HG03469 (cell line): ENCODE data around the gene ZNF326.
"Not testable (repeated sequence)": the region's sequence is repeated elsewhere in the genome, so short reads cannot be mapped to it uniquely, and the experiment has no call there.

Experiments
- ATAC-seq: cut with Tn5 transposase; IDR thresholded peaks from one replicate; pipeline ENCODE4 v1.9.1; 2021; ENCODE audit warnings: mild to moderate bottlenecking, moderate library complexity, moderate number of reproducible peaks; ENCODE audit not compliant: unreplicated experiment

Gene ZNF326

DNA sequence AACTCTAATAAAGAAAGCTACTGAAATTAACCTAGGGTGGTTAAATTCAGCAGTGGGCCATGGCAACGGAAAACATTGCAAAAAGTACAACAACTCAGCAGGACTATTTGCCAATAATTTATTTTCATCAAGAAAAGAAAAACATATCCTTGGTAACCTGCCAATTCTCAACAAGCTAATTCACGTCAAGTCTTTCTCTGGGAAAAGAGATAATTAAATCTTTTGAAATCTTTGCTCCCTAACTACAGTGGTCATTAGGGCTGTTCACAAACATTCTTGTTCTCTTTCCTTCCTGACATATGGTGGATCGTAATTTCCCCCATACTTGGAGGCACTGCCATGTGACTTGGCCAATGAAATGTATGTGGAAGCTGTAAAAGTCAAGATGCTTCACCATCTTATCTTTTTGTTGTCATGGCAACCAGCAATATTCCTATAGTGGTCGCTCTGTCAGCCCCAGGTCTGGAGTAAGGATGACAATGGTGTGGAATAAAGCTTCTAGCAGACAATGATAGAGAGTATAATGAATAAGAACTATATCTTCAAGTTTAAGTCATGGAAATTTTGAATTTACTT is 29.6 kb upstream of the ZNF326 start:
- ATAC-seq: no peak

GRCh38 chr1:89966656-89967055 is 28.3 kb upstream of the ZNF326 start:
- ATAC-seq: no peak

DNA sequence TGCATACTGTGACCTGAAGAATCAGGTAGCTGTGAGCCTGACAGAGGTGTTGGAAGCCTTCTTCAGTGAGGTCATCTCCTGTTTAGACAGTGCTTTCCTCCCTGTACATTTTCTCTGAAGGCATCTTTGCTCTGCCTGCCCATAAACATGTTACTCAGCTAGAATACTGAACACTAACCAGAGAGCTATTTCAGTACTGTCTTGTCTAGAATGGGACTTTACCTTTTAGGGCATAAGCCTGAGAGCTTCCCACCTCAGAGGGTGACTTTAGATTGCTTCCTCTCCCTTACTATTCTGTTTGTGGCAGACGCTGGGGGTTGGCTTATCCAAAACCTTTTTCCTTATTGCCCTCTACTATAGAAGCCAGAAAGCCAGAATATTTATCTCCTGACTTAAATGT is 23.3 kb upstream of the ZNF326 start:
- peak; percentile 69 for ATAC-seq

DNA sequence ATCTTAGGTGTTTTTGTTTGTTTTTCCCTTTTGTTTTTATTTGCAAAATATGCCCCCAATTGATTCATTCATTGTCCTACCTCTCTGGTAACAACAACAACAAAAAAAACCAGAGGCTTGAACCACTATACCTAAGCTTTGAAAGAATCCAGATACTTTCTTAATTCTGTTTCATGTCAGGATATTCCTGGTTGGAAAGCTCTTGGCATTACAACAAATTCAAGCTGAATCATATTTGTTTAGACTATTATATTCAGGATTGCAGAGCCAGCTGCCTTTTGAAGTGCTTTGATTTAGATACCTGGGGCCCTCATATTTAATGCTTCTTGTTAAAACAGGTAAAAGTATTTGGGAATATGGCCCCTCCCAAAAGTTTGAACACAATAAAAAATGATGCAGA is 22.9 kb upstream of the ZNF326 start:
- no peak for ATAC-seq

GRCh38 chr1:89973471-89974127 is 21.3 kb upstream of the ZNF326 start:
- ATAC-seq: no peak

GRCh38 chr1:89974256-89974655 is 20.7 kb upstream of the ZNF326 start:
- no peak for ATAC-seq

- no peak for ATAC-seq
Measured at GRCh38 chr1:89974696-89975470, 20.0 kb upstream of the ZNF326 start.

- ATAC-seq: no peak
Measured at GRCh38 chr1:89975540-89976125, 19.3 kb upstream of the ZNF326 start.

- ATAC-seq: no peak
Measured at GRCh38 chr1:89978755-89979154, 16.2 kb upstream of the ZNF326 start.

DNA sequence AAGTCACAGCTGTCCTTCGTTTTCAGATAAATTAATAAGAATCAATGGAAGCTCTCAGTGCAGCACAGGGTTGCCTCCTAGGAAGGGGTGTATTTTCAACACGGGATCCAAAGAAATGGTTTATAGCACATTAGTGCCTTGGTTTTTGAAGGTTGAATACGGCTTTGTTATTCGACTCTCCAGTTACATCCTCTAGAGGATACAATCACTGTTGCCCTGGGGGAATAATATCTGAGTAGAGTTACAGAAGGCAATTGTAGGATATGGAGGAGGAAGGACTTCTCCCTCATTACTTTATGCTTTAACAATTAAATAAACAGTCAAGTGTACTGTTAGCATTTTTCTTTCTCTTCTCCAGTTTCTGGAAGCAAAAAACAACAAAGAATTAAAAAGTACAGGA is 14.3 kb upstream of the ZNF326 start:
- no peak for ATAC-seq

GRCh38 chr1:89982846-89983245 is 12.1 kb upstream of the ZNF326 start:
- not testable (repeated sequence) for ATAC-seq

DNA sequence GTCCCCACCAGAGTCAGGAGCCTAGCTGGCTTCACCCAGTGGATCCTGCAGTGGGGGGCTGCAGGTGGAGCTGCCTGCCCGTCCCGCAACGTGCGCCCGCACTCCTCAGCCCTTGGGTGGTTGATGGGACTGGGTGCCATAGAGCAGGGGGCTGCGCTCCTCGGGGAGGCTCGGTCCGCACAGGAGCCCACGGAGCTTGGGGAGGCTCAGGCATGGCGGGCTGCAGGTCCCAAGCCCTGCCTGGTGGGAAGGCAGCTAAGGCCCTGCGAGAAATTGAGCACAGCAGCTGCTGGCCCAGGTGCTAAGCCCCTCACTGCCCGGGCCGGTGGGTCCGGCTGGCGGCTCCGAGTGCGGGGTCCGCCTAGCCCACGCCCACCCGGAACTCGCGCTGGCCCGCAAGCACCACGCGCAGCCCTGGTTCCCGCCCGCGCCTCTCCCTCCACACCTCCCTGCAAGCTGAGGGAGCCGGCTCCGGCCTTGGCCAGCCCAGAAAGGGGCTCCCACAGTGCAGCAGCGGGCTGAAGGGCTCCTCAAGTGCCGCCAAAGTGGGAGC is 10.3 kb upstream of the ZNF326 start:
- not testable (repeated sequence) for ATAC-seq

DNA sequence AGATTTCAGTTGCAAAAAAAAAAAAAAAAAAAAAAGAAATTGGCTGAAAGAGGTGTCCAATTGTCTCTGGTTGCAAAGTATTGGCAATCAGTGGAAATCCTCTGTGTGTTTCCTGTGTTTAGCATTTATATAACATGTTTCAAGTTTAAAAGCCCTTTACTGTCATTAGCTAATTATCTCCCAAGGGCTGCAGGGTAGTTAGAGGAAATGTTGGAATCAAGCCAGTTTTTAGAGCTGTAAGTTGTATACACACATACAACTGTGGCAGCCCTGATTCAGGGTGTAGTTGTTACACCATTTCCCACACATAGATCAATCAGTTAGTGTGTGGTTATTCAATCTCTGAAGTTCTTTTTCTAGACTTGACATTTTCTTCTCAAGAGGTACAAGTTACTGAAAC is 8.9 kb upstream of the ZNF326 start:
- no peak for ATAC-seq

- ATAC-seq: no peak
Measured at GRCh38 chr1:89987159-89987819, 7.6 kb upstream of the ZNF326 start.

DNA sequence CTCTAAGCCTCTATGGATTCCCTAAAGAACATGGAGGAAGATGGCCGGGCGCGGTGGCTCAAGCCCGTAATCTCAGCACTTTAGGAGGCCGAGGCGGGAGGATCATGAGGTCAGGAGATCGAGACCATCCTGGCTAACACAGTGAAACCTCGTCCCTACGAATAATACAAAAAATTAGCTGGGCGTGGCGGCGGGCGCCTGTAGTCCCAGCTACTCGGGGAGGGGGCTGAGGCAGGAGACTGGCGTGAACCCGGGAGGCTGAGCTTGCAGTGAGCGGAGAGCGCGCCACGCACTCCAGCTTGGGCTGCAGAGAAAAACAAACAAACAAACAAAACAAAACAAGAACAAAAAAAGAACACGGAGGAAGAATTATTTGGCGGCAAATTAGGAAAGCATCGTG is 5.8 kb upstream of the ZNF326 start:
- no peak for ATAC-seq

- no peak for ATAC-seq
Measured at GRCh38 chr1:89989799-89990198, 5.1 kb upstream of the ZNF326 start.

DNA sequence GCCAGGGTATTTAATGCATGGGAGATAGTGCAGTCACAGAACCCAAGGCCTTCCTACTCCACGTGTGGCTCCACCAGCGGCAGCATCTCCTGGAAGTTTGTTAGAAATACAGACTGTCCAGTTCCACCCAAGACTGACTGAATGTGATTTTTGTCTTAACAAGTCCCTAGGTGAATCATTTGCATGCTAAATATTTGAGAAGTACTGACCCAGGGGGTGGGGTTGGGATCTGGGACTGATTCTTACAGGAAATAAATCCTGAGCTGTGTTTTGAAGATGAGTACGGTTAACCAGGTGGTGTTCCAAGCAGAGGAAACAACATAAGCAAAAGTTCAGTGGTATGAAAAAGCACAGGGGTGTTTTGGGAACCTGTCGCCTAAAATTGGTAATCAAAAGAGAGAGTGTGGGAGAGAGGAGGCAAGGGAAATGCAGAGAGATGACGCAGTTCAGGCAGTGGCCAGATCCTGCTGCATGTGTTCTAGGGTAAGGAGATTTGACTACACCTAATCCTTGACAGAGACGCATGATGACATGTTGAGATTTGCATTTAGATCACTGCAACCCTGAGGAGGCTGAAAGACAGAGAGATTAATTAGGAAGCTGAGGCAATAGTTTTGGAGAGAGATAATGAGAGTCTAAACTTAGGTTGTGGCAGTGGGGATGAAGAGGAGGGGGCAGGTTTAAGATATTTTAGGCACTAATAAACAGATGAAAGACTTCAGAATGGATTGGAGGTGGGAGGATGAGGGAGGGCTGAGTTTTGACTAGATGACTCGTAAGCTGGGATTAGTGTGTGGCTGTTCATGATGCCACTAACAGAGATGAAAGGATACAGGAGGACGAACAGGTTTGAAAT is 3.7 kb upstream of the ZNF326 start:
- ATAC-seq: no peak

GRCh38 chr1:89993541-89993940 is 1.4 kb upstream of the ZNF326 start:
- ATAC-seq: no peak

DNA sequence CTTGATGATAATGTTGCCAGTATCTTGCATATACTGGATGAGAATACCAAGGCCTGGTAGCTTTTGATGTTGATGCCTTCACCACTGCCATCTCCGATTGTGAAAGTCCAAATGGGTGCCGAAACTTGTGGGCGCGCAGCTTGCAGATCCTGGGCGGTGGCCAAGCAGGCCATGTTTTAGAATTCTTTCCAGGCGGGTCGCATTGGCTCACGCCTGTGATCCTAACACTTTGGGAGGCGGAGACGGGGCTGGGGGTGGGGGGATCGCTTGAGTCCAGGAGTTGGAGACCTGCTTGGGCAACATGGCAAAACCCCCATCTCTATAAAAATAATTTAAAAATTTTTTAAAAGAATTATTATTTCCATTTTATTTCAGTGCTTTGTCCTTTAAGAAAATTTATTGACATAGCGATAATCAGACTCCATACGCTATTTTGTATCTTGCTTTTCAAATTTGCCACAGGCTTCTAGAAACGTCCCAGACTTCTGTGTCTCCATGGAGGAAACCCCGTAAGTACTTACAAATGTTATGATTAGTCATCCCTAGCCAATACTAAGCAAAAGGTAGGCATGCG is 592 bp upstream of the ZNF326 start:
- ATAC-seq: no peak
